Measurements from ENCODE around the gene UBA52.

UBA52 gene

GRCh38 chr19:18576383-18576782, 4.7 kb downstream of the UBA52 start:
- Histone ChIP-seq H3K4me2 (ENCODE audit: low read depth, low read length, poor library complexity, severe bottlenecking) (no peak overlapping the region), H4K20me1 (ENCODE audit: low read depth, low read length) (peaks cover 6% of the 10 kb centered on the region; the same call in 1 of the 2 replicates), H3K27me3 (ENCODE audit: low read length) (no peaks in the 10 kb centered on the region), H3K36me3 (ENCODE audit: low read length) (peaks cover 18% of the 10 kb centered on the region; the same call in 1 of the 2 replicates), H3K79me2 (ENCODE audit: insufficient read depth, low read length) (peaks cover 21% of the 10 kb centered on the region), H3F3A (ENCODE audit: insufficient read depth) (peaks cover 24% of the 10 kb centered on the region), H3K27ac (ENCODE audit: low read depth, low read length) (no peak overlapping the region), H3K9me2 (replicated peaks; ENCODE audit: insufficient read depth, low read length) (no peaks in the 10 kb centered on the region), H3K9ac (ENCODE audit: low read length) (no peak overlapping the region), H3K9me3 (ENCODE audit: insufficient read depth, low read length) (no peaks in the 10 kb centered on the region), H3K4me3 (ENCODE audit: insufficient read depth, low read length, poor library complexity, severe bottlenecking) (no peak overlapping the region), H2AFZ (ENCODE audit: low read depth, low read length, severe bottlenecking) (no peak overlapping the region)
- TF ChIP-seq CTCF (IDR thresholded peaks at IDR 0.05; ENCODE audit: insufficient read depth, low read length, poor library complexity, severe bottlenecking) (no peak), EZH2phosphoT487 (conservative IDR thresholded peaks at IDR 0.05; ENCODE audit: low read length) (no peak)

GRCh38 chr19:18577365-18577914, 5.8 kb downstream of the UBA52 start:
- peaks cover 18% of the 10 kb centered on the region; the same call in 1 of the 2 replicates for H3K36me3 ChIP-seq (ENCODE audit: low read length)
- H3K4me2 ChIP-seq (ENCODE audit: low read depth, low read length, poor library complexity, severe bottlenecking): no peak overlapping the region

GRCh38 chr19:18580311-18580710, 8.7 kb downstream of the UBA52 start:
- H3K79me2 ChIP-seq (ENCODE audit: insufficient read depth, low read length): no peaks in the 10 kb centered on the region
- TF ChIP-seq CTCF (IDR thresholded peaks at IDR 0.05; ENCODE audit: insufficient read depth, low read length, poor library complexity, severe bottlenecking): no peak
- TF ChIP-seq EZH2phosphoT487 (conservative IDR thresholded peaks at IDR 0.05; ENCODE audit: low read length): no peak

More at GRCh38 chr19:18577365-18577914, 5.8 kb downstream of the UBA52 start:
- H3K9me3 ChIP-seq (ENCODE audit: insufficient read depth, low read length): no peaks in the 10 kb centered on the region
- TF ChIP-seq EZH2phosphoT487 (conservative IDR thresholded peaks at IDR 0.05; ENCODE audit: low read length): no peak
- TF ChIP-seq CTCF (IDR thresholded peaks at IDR 0.05; ENCODE audit: insufficient read depth, low read length, poor library complexity, severe bottlenecking): no peak
- H4K20me1 ChIP-seq (ENCODE audit: low read depth, low read length): peaks cover 4% of the 10 kb centered on the region; the same call in 1 of the 2 replicates
- no peak overlapping the region for H2AFZ ChIP-seq (ENCODE audit: low read depth, low read length, severe bottlenecking)
- no peaks in the 10 kb centered on the region for H3K27me3 ChIP-seq (ENCODE audit: low read length)
- H3K9me2 ChIP-seq (replicated peaks; ENCODE audit: insufficient read depth, low read length): no peaks in the 10 kb centered on the region
- H3K79me2 ChIP-seq (ENCODE audit: insufficient read depth, low read length): peaks cover 13% of the 10 kb centered on the region
- no peak overlapping the region for H3K9ac ChIP-seq (ENCODE audit: low read length)
- no peak overlapping the region for H3K4me3 ChIP-seq (ENCODE audit: insufficient read depth, low read length, poor library complexity, severe bottlenecking)
- peaks cover 24% of the 10 kb centered on the region for H3F3A ChIP-seq (ENCODE audit: insufficient read depth)
- H3K27ac ChIP-seq (ENCODE audit: low read depth, low read length): no peak overlapping the region

More at GRCh38 chr19:18580311-18580710, 8.7 kb downstream of the UBA52 start:
- H3K27ac ChIP-seq (ENCODE audit: low read depth, low read length): no peak overlapping the region
- H2AFZ ChIP-seq (ENCODE audit: low read depth, low read length, severe bottlenecking): no peak overlapping the region
- H3K9ac ChIP-seq (ENCODE audit: low read length): no peak overlapping the region
- peaks cover 6% of the 10 kb centered on the region; the same call in 1 of the 2 replicates for H3K36me3 ChIP-seq (ENCODE audit: low read length)
- H3F3A ChIP-seq (ENCODE audit: insufficient read depth): peaks cover 24% of the 10 kb centered on the region
- no peak overlapping the region for H3K4me3 ChIP-seq (ENCODE audit: insufficient read depth, low read length, poor library complexity, severe bottlenecking)
- no peak overlapping the region for H3K4me2 ChIP-seq (ENCODE audit: low read depth, low read length, poor library complexity, severe bottlenecking)
- H3K9me2 ChIP-seq (replicated peaks; ENCODE audit: insufficient read depth, low read length): no peaks in the 10 kb centered on the region
- H3K9me3 ChIP-seq (ENCODE audit: insufficient read depth, low read length): no peaks in the 10 kb centered on the region
- no peaks in the 10 kb centered on the region for H3K27me3 ChIP-seq (ENCODE audit: low read length)
- H4K20me1 ChIP-seq (ENCODE audit: low read depth, low read length): no peaks in the 10 kb centered on the region
